HepG2 (cell line): Measurements from ENCODE around the gene SNX7. TPM values are rescaled to one million over a fixed set of nuclear protein-coding genes. Genes with fewer than 3 reads are reported as not detected.

Experiments
- ATAC-seq: fragments of 200-7000 bp; cut with Tn5 transposase; 3 replicates; pipeline ENCODE4 v1.9.1; 2020; ENCODE audit warnings: mild to moderate bottlenecking, moderate library complexity
- BruUV-seq: library from RNA; stranded (reverse); fragments of 400-500 nt; replicated peaks from 2 replicates; lab custom pipeline; 2021; lab: Mats Ljungman, UMichigan
- CTCF ChIA-PET: fragments of 300-600 bp; formaldehyde crosslinking; extraction: SDS; loops from one replicate; lab custom pipeline; 2021; ENCODE audit warnings: low total read pairs, inconsistent platforms, low intra/inter-chr PET ratio; lab: Yijun Ruan, JAX
- POLR2A ChIA-PET: fragments of 350-600 bp; sonication (Branson Sonifier 250); formaldehyde crosslinking; loops from one replicate; lab custom pipeline; 2020; ENCODE audit warnings: antibody characterized with exemption, inconsistent platforms; lab: Yijun Ruan, JAX
- DNase-seq: peaks from one replicate; pipeline ENCODE4 v3.0.0-alpha.2; 2015; ENCODE audit warnings: low spot score
- FAIRE-seq: peaks from 3 replicates; lab custom pipeline; 2011; peaks lifted over from hg19 to GRCh38; lab: Jason Lieb, UNC
- H2AFZ ChIP-seq: one replicate; pipeline ENCODE4 v1.6.1; 2011; ENCODE audit warnings: low read length, inconsistent platforms
- H3K27ac ChIP-seq: fragments of 300-600 bp; 3 replicates; pipeline ENCODE4 v1.8.0; 2011; ENCODE audit warnings: mixed run types, mild to moderate bottlenecking, mixed read lengths, low read length, inconsistent platforms; ENCODE audit not compliant: insufficient read depth; ENCODE audit errors: extremely low read length
- H3K27me3 ChIP-seq, 2 experiments: fragments of 200-600 bp in 1 of 2; 2 replicates in 1 of 2; 3 replicates in 1 of 2; pipeline versions ENCODE4 v1.6.0 to v1.8.0; 2011; ENCODE audit warnings: low read length in 2 of 2, mild to moderate bottlenecking in 2 of 2, moderate library complexity in 2 of 2, inconsistent platforms in 1 of 2; ENCODE audit not compliant: insufficient read depth in 2 of 2, control insufficient read depth in 1 of 2
- H3K36me3 ChIP-seq, 2 experiments: fragments of 200-600 bp in 1 of 2; replicated peaks in 1 of 2; 2 replicates in 1 of 2; 3 replicates in 1 of 2; pipeline versions ENCODE4 v1.5.1 to v1.8.0; 2011; ENCODE audit warnings: low read length in 2 of 2, inconsistent platforms in 1 of 2; ENCODE audit not compliant: insufficient read depth in 2 of 2, control insufficient read depth in 1 of 2
- H3K4me1 ChIP-seq: 2 replicates; pipeline ENCODE4 v1.5.1; 2012; ENCODE audit warnings: low read length, inconsistent platforms; ENCODE audit not compliant: insufficient read depth
- H3K4me2 ChIP-seq: 2 replicates; pipeline ENCODE4 v1.6.0; 2011; ENCODE audit warnings: low read depth, low read length, inconsistent platforms
- H3K4me3 ChIP-seq, 3 experiments: fragments of 200-600 bp in 1 of 3; sonication (generic), shearing (Covaris generic) in 1 of 3; replicated peaks in 1 of 3; 2 replicates each; pipeline ENCODE4 v1.5.1; 2011 to 2016; ENCODE audit warnings: low read length in 3 of 3, inconsistent platforms in 2 of 3, low read depth in 2 of 3, mild to moderate bottlenecking in 2 of 3, control low read depth in 1 of 3, mixed read lengths in 1 of 3; ENCODE audit not compliant: insufficient read depth in 1 of 3
- H3K79me2 ChIP-seq: one replicate; pipeline ENCODE4 v1.6.1; 2011; ENCODE audit warnings: low read length, inconsistent platforms; ENCODE audit not compliant: insufficient read depth
- H3K9ac ChIP-seq: 2 replicates; pipeline ENCODE4 v1.6.0; 2011; ENCODE audit warnings: mild to moderate bottlenecking, low read depth, low read length, inconsistent platforms; ENCODE audit not compliant: insufficient read depth
- H3K9me3 ChIP-seq: 2 replicates; pipeline ENCODE4 v1.5.1; 2012; ENCODE audit warnings: mild to moderate bottlenecking, low read length
- H4K20me1 ChIP-seq: 2 replicates; pipeline ENCODE4 v1.6.0; 2011; ENCODE audit warnings: inconsistent platforms, mild to moderate bottlenecking, low read length, moderate library complexity; ENCODE audit not compliant: insufficient read depth
- FOSL1 ChIP-seq: sonication (generic); formaldehyde crosslinking; IDR thresholded peaks from 2 replicates; pipeline ENCODE4 v1.9.0; 2021; ENCODE audit warnings: missing genetic modification reagents, borderline replicate concordance
- JDP2 ChIP-seq: sonication (generic); formaldehyde crosslinking; IDR thresholded peaks from 2 replicates; pipeline ENCODE4 v1.8.1; 2022; ENCODE audit warnings: missing genetic modification reagents, borderline replicate concordance
- KLF15 ChIP-seq: sonication (generic); formaldehyde crosslinking; IDR thresholded peaks from 2 replicates; pipeline ENCODE4 v1.8.1; 2023; ENCODE audit warnings: borderline replicate concordance, mild to moderate bottlenecking, inconsistent platforms, missing genetic modification reagents, mixed read lengths
- MAFF ChIP-seq: IDR thresholded peaks from 2 replicates; pipeline ENCODE4 v1.6.1; 2011; ENCODE audit warnings: low read depth, low read length, improper control_type of control experiment
- TAF1 ChIP-seq: sonication (generic); formaldehyde crosslinking; IDR thresholded peaks from 2 replicates; pipeline ENCODE4 v1.4.0; 2020; ENCODE audit warnings: missing genetic modification reagents
- ZNF24 ChIP-seq: fragments of 450-650 bp; IDR thresholded peaks from 2 replicates; pipeline ENCODE4 v1.6.1; 2017; ENCODE audit warnings: antibody characterized with exemption, mild to moderate bottlenecking
- ZNF644 ChIP-seq: IDR thresholded peaks from 2 replicates; pipeline ENCODE4 v1.6.1; 2016; ENCODE audit warnings: low read depth
- ZNF839 ChIP-seq: sonication (generic); formaldehyde crosslinking; IDR thresholded peaks from 2 replicates; pipeline ENCODE4 v1.4.0; 2020; ENCODE audit warnings: missing genetic modification reagents, mild to moderate bottlenecking, borderline replicate concordance
- WGBS: methylation state at CpG from one replicate; pipeline ENCODE4 v1.1.6; 2017; ENCODE audit warnings: low lambda C conversion rate; 5-methylcytosine and 5-hydroxymethylcytosine counted together
- in situ Hi-C: cut with HindIII; loops from 2 replicates; pipeline ENCODE4 v1.10.0; 2017; ENCODE audit warnings: low pct_unique_long_range_greater_than_20kb; ENCODE audit not compliant: extremely low pct_ligation_motif_present
- intact Hi-C: fragments of 100-400 bp; cut with micrococcal nuclease; formaldehyde crosslinking; loops from one replicate; pipeline ENCODE4 v1.10.0; 2022; ENCODE audit not compliant: unreplicated experiment
- polyA plus RNA-seq, 8 experiments: library from polyadenylated mRNA; depleted of rRNA in 3 of 8; stranded (reverse) in 7 of 8; unstranded in 1 of 8; fragments of >200 nt; fragmentation: Illumina TruSeq in 4 of 8; extraction: Trizol in 4 of 8; gene quantifications; 2 replicates each; pipeline versions ENCODE4 v1.2.1 to v1.2.3, GENCODE V29; 2011 to 2016; ENCODE audit warnings: low read depth in 4 of 8, missing spikeins in 1 of 8, mixed read lengths in 1 of 8; ENCODE audit not compliant: insufficient read depth in 1 of 8
- total RNA-seq, 5 experiments: library from RNA; depleted of rRNA; stranded (reverse); fragments of >200 nt; fragmentation: Illumina TruSeq; extraction: Trizol; gene quantifications; 2 replicates each; pipeline ENCODE4 v1.2.3, GENCODE V29; 2016; ENCODE audit warnings: low read depth in 1 of 5
- TF ChIP-seq, protein P1 (sequence below), 2 experiments: fragments of 450-650 bp in 1 of 2; sonication (generic) in 1 of 2; formaldehyde crosslinking; IDR thresholded peaks; 2 replicates each; pipeline versions ENCODE4 v1.5.0 to v1.8.0; 2020 to 2022; ENCODE audit warnings: mild to moderate bottlenecking in 1 of 2, missing genetic modification reagents in 1 of 2
- TF ChIP-seq, protein P2 (sequence below): sonication (generic); formaldehyde crosslinking; IDR thresholded peaks from 2 replicates; pipeline ENCODE4 v1.5.0; 2020; ENCODE audit warnings: missing genetic modification reagents, mild to moderate bottlenecking, borderline replicate concordance
- TF ChIP-seq, protein P3 (sequence below): sonication (generic); formaldehyde crosslinking; IDR thresholded peaks from 2 replicates; pipeline ENCODE4 v1.5.1; 2020; ENCODE audit warnings: missing genetic modification reagents, mild to moderate bottlenecking, borderline replicate concordance
- TF ChIP-seq, protein P4 (sequence below): fragments of 450-650 bp; IDR thresholded peaks from 2 replicates; pipeline ENCODE4 v1.6.1; 2016
- TF ChIP-seq, protein P5 (sequence below): sonication (generic); formaldehyde crosslinking; IDR thresholded peaks from 2 replicates; pipeline ENCODE4 v1.5.1; 2020; ENCODE audit warnings: missing genetic modification reagents, mild to moderate bottlenecking, borderline replicate concordance
- TF ChIP-seq, protein P6 (sequence below): sonication (generic); formaldehyde crosslinking; IDR thresholded peaks from 2 replicates; pipeline ENCODE4 v1.8.0; 2023; ENCODE audit warnings: mild to moderate bottlenecking, missing genetic modification reagents

The SNX7 gene
- total and polyA plus RNA-seq, 2 of the 13 experiments (the other 11 are each of a cell fraction or from before 2014, with no cell fraction given) = 14.3 to 33.5 TPM

DNA sequence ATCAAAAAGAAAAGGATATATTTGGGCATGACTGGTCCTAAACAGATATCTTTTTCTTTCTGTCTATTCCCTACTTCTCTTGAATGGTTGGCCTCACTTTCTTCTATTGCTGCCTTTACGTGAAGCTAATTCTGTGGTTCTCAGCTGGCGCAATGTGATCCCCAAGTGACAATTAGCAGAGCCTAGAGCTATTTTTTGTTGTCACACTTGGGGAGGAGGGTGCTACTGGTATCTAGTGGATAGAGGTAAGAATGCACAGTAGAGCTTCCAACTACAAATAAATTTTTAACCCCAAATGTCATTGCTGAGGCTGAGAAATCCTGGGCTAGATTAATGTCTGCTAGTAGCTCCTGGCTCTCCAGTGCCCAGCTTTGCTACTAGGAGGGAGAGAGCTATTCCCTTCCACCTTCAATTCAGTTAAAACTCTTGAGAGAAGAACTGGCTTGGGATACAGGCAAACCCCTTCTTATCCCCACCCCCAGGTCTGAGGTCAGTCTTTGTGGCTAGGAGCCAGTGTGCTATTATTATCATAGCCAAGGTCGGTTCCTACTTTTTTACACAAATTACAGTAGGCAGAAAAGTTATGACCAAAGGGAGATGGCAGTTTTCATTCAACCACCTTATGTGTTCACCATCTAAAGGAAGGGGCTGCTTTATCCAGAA, 102.1 kb downstream of the SNX7 start (continued):
- TF ChIP-seq, protein P1, sequence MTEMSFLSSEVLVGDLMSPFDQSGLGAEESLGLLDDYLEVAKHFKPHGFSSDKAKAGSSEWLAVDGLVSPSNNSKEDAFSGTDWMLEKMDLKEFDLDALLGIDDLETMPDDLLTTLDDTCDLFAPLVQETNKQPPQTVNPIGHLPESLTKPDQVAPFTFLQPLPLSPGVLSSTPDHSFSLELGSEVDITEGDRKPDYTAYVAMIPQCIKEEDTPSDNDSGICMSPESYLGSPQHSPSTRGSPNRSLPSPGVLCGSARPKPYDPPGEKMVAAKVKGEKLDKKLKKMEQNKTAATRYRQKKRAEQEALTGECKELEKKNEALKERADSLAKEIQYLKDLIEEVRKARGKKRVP (CRISPR knock-in tag; IDR thresholded peaks at IDR 0.05) = no peak
- TF ChIP-seq, all 625 proteins: peak for 0

DNA sequence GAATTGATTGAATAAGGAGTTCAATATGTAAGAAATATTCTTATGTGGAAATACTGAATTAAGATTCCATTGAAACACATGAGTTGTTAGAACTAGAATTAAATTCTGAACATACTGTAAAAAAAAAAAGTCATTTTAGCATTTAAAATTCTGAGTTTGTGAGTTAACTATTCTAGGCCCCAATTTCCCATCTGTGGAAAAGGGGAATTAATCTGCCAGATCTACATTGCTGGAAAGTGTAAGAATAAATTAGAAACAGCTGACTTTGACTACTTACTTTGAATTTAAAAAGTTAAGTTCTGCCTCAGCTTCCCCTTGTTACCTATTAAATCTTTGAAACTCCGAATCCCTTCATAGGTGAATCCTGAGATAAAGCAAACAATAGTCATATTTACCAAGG, 103.0 kb downstream of the SNX7 start:
- Histone ChIP-seq H3K79me2 (no peaks in the 10 kb centered on the region), H3K9me3 (no peaks in the 10 kb centered on the region), H3K4me2 (no peak overlapping the region), H3K4me3 (no peak overlapping the region), H3K27ac (no peak overlapping the region), H3K27me3 (no peaks in the 10 kb centered on the region), H3K4me1 (no peaks in the 10 kb centered on the region), H3K9ac (no peak overlapping the region), H3K36me3 (no peaks in the 10 kb centered on the region; a peak in 1 of 5 replicates), H2AFZ (no peak overlapping the region), H4K20me1 (no peaks in the 10 kb centered on the region)
- ChIA-PET CTCF (no interaction called here), POLR2A (no interaction called here)
- FAIRE-seq (no peak), ATAC-seq (no peak), DNase-seq (no peak)
- intact Hi-C loops = loop anchor here (5.0 kb wide), 1 partner anchor 207 kb away; no protein-coding TSS in a partner anchor
- in situ Hi-C loops = no loop called here
- 98% methylated on average over 1 of the region's 1 CpG for WGBS
- BruUV-seq = no TSS peak
- TF ChIP-seq ZNF839 (CRISPR knock-in tag) (no peak), ZNF644 (CRISPR knock-in tag) (no peak), FOSL1 (no peak), MAFF (no peak), TAF1 (CRISPR knock-in tag) (no peak), KLF15 (CRISPR knock-in tag) (no peak), ZNF24 (no peak), JDP2 (no peak)
- TF ChIP-seq, protein P2, sequence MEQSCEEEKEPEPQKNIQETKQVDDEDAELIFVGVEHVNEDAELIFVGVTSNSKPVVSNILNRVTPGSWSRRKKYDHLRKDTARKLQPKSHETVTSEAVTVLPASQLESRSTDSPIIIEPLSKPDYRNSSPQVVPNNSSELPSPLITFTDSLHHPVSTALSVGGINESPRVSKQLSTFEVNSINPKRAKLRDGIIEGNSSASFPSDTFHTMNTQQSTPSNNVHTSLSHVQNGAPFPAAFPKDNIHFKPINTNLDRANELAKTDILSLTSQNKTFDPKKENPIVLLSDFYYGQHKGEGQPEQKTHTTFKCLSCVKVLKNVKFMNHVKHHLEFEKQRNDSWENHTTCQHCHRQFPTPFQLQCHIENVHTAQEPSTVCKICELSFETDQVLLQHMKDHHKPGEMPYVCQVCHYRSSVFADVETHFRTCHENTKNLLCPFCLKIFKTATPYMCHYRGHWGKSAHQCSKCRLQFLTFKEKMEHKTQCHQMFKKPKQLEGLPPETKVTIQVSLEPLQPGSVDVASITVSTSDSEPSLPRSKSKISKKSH (CRISPR knock-in tag) = no peak
- TF ChIP-seq, protein P3, sequence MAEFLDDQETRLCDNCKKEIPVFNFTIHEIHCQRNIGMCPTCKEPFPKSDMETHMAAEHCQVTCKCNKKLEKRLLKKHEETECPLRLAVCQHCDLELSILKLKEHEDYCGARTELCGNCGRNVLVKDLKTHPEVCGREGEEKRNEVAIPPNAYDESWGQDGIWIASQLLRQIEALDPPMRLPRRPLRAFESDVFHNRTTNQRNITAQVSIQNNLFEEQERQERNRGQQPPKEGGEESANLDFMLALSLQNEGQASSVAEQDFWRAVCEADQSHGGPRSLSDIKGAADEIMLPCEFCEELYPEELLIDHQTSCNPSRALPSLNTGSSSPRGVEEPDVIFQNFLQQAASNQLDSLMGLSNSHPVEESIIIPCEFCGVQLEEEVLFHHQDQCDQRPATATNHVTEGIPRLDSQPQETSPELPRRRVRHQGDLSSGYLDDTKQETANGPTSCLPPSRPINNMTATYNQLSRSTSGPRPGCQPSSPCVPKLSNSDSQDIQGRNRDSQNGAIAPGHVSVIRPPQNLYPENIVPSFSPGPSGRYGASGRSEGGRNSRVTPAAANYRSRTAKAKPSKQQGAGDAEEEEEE (CRISPR knock-in tag) = no peak
- TF ChIP-seq, protein P4, sequence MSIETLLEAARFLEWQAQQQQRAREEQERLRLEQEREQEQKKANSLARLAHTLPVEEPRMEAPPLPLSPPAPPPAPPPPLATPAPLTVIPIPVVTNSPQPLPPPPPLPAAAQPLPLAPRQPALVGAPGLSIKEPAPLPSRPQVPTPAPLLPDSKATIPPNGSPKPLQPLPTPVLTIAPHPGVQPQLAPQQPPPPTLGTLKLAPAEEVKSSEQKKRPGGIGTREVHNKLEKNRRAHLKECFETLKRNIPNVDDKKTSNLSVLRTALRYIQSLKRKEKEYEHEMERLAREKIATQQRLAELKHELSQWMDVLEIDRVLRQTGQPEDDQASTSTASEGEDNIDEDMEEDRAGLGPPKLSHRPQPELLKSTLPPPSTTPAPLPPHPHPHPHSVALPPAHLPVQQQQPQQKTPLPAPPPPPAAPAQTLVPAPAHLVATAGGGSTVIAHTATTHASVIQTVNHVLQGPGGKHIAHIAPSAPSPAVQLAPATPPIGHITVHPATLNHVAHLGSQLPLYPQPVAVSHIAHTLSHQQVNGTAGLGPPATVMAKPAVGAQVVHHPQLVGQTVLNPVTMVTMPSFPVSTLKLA = no peak
- TF ChIP-seq, protein P5, sequence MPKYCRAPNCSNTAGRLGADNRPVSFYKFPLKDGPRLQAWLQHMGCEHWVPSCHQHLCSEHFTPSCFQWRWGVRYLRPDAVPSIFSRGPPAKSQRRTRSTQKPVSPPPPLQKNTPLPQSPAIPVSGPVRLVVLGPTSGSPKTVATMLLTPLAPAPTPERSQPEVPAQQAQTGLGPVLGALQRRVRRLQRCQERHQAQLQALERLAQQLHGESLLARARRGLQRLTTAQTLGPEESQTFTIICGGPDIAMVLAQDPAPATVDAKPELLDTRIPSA = no peak
- TF ChIP-seq, protein P6, sequence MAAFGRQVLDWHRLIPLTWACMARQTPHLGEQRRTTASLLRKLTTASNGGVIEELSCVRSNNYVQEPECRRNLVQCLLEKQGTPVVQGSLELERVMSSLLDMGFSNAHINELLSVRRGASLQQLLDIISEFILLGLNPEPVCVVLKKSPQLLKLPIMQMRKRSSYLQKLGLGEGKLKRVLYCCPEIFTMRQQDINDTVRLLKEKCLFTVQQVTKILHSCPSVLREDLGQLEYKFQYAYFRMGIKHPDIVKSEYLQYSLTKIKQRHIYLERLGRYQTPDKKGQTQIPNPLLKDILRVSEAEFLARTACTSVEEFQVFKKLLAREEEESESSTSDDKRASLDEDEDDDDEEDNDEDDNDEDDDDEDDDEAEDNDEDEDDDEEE = no peak
